Hepatocyte (in vitro differentiated cells): Measurements from ENCODE around the gene TXNRD2. TPM values are rescaled to one million over a fixed set of nuclear protein-coding genes. Genes with fewer than 3 reads are reported as not detected.

Experiments
- DNase-seq: peaks from one replicate; pipeline ENCODE4 v3.0.0-alpha.2; 2016; ENCODE audit warnings: low spot score
- H2AFZ ChIP-seq: fragments of 200-600 bp; sonication (generic); 2 replicates; pipeline ENCODE4 v1.6.0; 2016; ENCODE audit warnings: antibody characterized with exemption, mild to moderate bottlenecking
- H3K27ac ChIP-seq: fragments of 200-600 bp; sonication (generic); 2 replicates; pipeline ENCODE4 v1.5.1; 2016; ENCODE audit warnings: mild to moderate bottlenecking
- H3K27me3 ChIP-seq: fragments of 200-600 bp; sonication (generic); 2 replicates; pipeline ENCODE4 v1.6.1; 2016
- H3K36me3 ChIP-seq: fragments of 200-600 bp; sonication (generic); replicated peaks from 2 replicates; pipeline ENCODE4 v1.5.1; 2016; ENCODE audit warnings: low read depth; ENCODE audit not compliant: insufficient read depth
- H3K4me1 ChIP-seq: fragments of 200-600 bp; sonication (generic); 2 replicates; pipeline ENCODE4 v1.5.1; 2016; ENCODE audit warnings: mild to moderate bottlenecking, moderate library complexity; ENCODE audit not compliant: insufficient read depth
- H3K4me2 ChIP-seq: fragments of 200-600 bp; sonication (generic); 2 replicates; pipeline ENCODE4 v1.6.0; 2016
- H3K4me3 ChIP-seq: fragments of 200-600 bp; sonication (generic); 2 replicates; pipeline ENCODE4 v1.5.1; 2016; ENCODE audit warnings: mild to moderate bottlenecking
- H3K79me2 ChIP-seq: fragments of 200-600 bp; sonication (generic); 2 replicates; pipeline ENCODE4 v1.6.0; 2017; ENCODE audit warnings: mild to moderate bottlenecking
- H3K9me2 ChIP-seq: fragments of 200-600 bp; sonication (generic); replicated peaks from 2 replicates; pipeline ENCODE4 v1.6.0; 2017; ENCODE audit warnings: mild to moderate bottlenecking; ENCODE audit not compliant: insufficient read depth
- H3K9me3 ChIP-seq: fragments of 200-600 bp; sonication (generic); 2 replicates; pipeline ENCODE4 v1.5.1; 2016; ENCODE audit warnings: low read depth, mild to moderate bottlenecking
- H4K20me1 ChIP-seq: fragments of 200-600 bp; sonication (generic); 2 replicates; pipeline ENCODE4 v1.6.0; 2016; ENCODE audit warnings: mild to moderate bottlenecking; ENCODE audit not compliant: insufficient read depth, poor library complexity, severe bottlenecking
- EZH2 ChIP-seq: fragments of 200-600 bp; sonication (generic); IDR thresholded peaks from 2 replicates; pipeline ENCODE4 v1.6.1; 2016; ENCODE audit warnings: antibody characterized with exemption, mild to moderate bottlenecking, borderline replicate concordance
- EZH2phosphoT487 ChIP-seq: fragments of 200-600 bp; sonication (generic); IDR thresholded peaks from one replicate; pipeline ENCODE4 v1.6.1; 2018; ENCODE audit warnings: antibody characterized with exemption, mild to moderate bottlenecking, low read depth, moderate library complexity; ENCODE audit not compliant: unreplicated experiment, severe bottlenecking
- WGBS: methylation state at CpG from one replicate; pipeline ENCODE4 v1.1.6; 2016; ENCODE audit warnings: low lambda C conversion rate; ENCODE audit errors: missing lambda C conversion rate; 5-methylcytosine and 5-hydroxymethylcytosine counted together
- polyA plus RNA-seq: library from polyadenylated mRNA; unstranded; fragments of >200 nt; fragmentation: Nextera tagmentation; extraction: Ambion mirVana; gene quantifications from 2 replicates; pipeline ENCODE4 v1.2.1, GENCODE V29; 2016
- total RNA-seq: library from RNA; depleted of rRNA; stranded (reverse); fragments of >200 nt; gene quantifications from 2 replicates; pipeline ENCODE4 v1.2.3, GENCODE V29; 2014
- TF ChIP-seq, protein P1 (sequence below): fragments of 200-600 bp; sonication (generic); IDR thresholded peaks from 2 replicates; pipeline ENCODE4 v1.5.1; 2016; ENCODE audit warnings: antibody characterized with exemption, mild to moderate bottlenecking; ENCODE audit not compliant: poor library complexity

The TXNRD2 gene
- total RNA-seq, result 0.60 TPM in 1 of 2 replicates, not detected in the other
- polyA plus RNA-seq, result 1.6 and 2.1 TPM in 2 replicates

DNA sequence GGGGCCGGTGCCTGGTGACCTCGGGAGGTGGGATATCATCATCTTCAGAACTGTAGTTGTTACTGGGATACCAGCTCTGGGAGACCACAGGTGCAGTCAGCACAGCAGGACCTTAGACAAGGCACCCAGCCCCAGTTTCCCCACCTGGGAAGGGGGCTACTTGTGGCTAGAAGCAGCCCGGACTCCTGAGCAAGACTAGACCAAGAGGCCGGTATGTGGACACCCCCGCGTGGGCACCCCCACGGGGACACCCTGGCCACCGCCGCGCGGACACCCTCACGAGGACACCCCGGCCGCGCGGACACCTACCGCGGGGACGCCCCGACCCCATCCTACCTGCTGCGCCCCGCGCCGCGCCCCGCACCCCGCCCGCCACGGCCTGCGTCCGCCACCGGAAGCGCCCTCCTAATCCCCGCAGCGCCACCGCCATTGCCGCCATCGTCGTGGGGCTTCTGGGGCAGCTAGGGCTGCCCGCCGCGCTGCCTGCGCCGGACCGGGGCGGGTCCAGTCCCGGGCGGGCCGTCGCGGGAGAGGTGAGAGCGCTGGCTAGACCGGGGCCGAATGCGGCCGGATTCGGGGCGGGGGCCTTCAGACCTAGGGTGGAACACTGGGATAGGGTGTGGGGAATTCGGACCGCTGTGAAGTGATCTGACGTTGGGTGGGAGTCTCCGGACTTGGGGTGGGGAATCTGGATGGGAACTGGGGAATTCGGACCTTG, at the start of gene TXNRD2, which contains the start of gene COMT:
TSS of gene TXNRD2 (minus strand) at position 454 of the 718 bp plus-strand sequence. CDS start at position 439, 15 bp downstream.
TSS of gene COMT (plus strand) at position 408 of the 718 bp plus-strand sequence. CDS start 20,755 bp downstream, outside the sequence.
- H4K20me1 ChIP-seq, result no peaks in the 10 kb centered on the region
- H3K79me2 ChIP-seq, result no peaks in the 10 kb centered on the region
- H2AFZ ChIP-seq, result peak within 1 kb of the TSS; percentile 32
- peaks cover 15% of the 10 kb centered on the region for H3K4me1 ChIP-seq
- no peak within 1 kb of the TSS for H3K4me2 ChIP-seq
- no peaks in the 10 kb centered on the region for H3K9me3 ChIP-seq
- H3K9me2 ChIP-seq, result no peaks in the 10 kb centered on the region
- H3K4me3 ChIP-seq, result no peak within 1 kb of the TSS
- no peak for DNase-seq
- peak within 1 kb of the TSS; percentile 74 for H3K27ac ChIP-seq
- TF ChIP-seq EZH2 (no peak), EZH2phosphoT487 (no peak)
- TF ChIP-seq, protein P1, sequence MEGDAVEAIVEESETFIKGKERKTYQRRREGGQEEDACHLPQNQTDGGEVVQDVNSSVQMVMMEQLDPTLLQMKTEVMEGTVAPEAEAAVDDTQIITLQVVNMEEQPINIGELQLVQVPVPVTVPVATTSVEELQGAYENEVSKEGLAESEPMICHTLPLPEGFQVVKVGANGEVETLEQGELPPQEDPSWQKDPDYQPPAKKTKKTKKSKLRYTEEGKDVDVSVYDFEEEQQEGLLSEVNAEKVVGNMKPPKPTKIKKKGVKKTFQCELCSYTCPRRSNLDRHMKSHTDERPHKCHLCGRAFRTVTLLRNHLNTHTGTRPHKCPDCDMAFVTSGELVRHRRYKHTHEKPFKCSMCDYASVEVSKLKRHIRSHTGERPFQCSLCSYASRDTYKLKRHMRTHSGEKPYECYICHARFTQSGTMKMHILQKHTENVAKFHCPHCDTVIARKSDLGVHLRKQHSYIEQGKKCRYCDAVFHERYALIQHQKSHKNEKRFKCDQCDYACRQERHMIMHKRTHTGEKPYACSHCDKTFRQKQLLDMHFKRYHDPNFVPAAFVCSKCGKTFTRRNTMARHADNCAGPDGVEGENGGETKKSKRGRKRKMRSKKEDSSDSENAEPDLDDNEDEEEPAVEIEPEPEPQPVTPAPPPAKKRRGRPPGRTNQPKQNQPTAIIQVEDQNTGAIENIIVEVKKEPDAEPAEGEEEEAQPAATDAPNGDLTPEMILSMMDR, result no peak
- H3K36me3 ChIP-seq, result no peaks in the 10 kb centered on the region
- no peaks in the 10 kb centered on the region for H3K27me3 ChIP-seq
- WGBS, result 97% methylated on average over 29 of the region's 63 CpGs

DNA sequence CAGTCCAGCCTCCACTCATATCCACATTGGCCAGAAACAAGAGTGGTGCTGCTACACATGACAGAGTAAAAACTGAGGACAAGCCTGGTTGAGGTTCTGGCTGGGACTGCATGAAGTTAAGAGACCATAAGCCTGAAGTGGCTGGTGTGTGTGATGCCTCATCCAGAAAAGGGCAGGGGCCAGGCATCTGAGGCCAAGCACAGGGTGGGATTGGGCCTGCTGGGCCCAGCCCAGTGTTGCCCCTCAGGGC, 49.7 kb upstream of the TXNRD2 start:
- TF ChIP-seq EZH2 (no peak), EZH2phosphoT487 (no peak)
- TF ChIP-seq, protein P1, result no peak
- no peaks in the 10 kb centered on the region for H3K79me2 ChIP-seq
- H3K4me2 ChIP-seq, result no peak overlapping the region
- H3K9me2 ChIP-seq, result no peaks in the 10 kb centered on the region
- no peak overlapping the region for H2AFZ ChIP-seq
- no peak overlapping the region for H3K27ac ChIP-seq
- no peaks in the 10 kb centered on the region for H3K9me3 ChIP-seq
- H4K20me1 ChIP-seq, result no peaks in the 10 kb centered on the region
- DNase-seq, result no peak
- no peaks in the 10 kb centered on the region for H3K4me1 ChIP-seq
- no peak overlapping the region for H3K4me3 ChIP-seq
- H3K27me3 ChIP-seq, result no peaks in the 10 kb centered on the region
- H3K36me3 ChIP-seq, result no peaks in the 10 kb centered on the region

DNA sequence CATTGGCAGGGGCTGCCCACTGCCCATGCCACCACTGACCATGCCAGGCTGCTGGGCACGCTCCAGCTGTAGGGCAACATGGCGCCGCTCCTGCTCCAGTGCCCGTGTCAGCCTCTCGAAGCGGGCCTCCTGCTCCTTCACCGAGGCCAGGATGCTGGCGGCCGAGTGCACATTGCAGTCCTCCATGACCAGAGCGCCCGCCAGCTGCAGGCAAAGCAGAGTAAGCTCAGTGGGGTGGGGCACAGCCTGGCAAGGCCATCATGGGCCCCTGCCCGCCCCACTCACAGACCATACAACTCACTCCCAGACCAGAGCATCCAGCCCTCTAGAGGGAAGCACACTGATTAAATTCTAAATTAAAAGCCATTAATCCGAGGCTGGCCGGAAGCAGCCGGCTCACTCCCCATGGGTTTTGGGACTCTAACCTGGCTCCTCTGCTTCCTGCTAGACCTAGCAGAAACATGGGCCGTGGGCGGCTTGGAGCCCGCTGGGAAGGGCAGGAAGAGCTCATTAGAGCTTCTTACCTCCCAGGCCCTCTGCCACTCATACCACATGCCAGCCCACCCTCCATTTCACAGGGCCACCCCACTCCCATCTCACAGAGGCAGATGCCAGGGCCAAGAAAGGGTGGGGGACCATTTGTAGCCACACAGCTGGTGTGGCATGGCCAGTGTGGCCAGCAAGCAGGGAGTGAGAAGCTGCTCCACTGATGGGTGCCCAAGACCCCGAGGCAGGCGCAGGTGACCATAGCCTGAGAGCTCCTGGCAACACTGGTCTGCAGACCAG, 49.2 kb upstream of the TXNRD2 start:
- no peak for DNase-seq
- Histone ChIP-seq H3K9me2 (no peaks in the 10 kb centered on the region), H3K9me3 (no peaks in the 10 kb centered on the region), H3K36me3 (no peaks in the 10 kb centered on the region), H3K4me2 (no peak overlapping the region), H3K27ac (no peak overlapping the region), H3K4me3 (no peak overlapping the region), H3K27me3 (no peaks in the 10 kb centered on the region), H3K4me1 (no peaks in the 10 kb centered on the region), H2AFZ (no peak overlapping the region), H4K20me1 (peaks cover 2% of the 10 kb centered on the region), H3K79me2 (peaks cover 2% of the 10 kb centered on the region)
- TF ChIP-seq, protein P1, result no peak
- TF ChIP-seq EZH2, result no peak
- no peak for TF ChIP-seq EZH2phosphoT487
- 88% methylated on average over 20 of the region's 20 CpGs for WGBS
